Smooth muscle cell (in vitro differentiated cells): ENCODE data around the gene UBE3A. TPM values are rescaled to one million over a fixed set of nuclear protein-coding genes. Genes with fewer than 3 reads are reported as not detected.

ENCODE experiments used
- DNase-seq: peaks from one replicate; lab custom pipeline; 2025; ENCODE audit not compliant: unreplicated experiment; lab: John Stamatoyannopoulos, UW
- H2AFZ ChIP-seq: fragments of 200-600 bp; sonication (generic); 2 replicates; pipeline ENCODE4 v1.6.0; 2016; ENCODE audit warnings: antibody characterized with exemption, low read depth, mild to moderate bottlenecking
- H3F3A ChIP-seq: fragments of 200-600 bp; sonication (generic); 2 replicates; pipeline ENCODE4 v1.6.0; 2017; ENCODE audit warnings: antibody characterized with exemption, low read depth
- H3K27ac ChIP-seq: fragments of 200-600 bp; sonication (generic); 2 replicates; pipeline ENCODE4 v1.5.1; 2016; ENCODE audit warnings: low read depth, mild to moderate bottlenecking
- H3K27me3 ChIP-seq: fragments of 200-600 bp; sonication (generic); 2 replicates; pipeline ENCODE4 v1.6.1; 2016; ENCODE audit warnings: low read depth, mild to moderate bottlenecking
- H3K36me3 ChIP-seq: fragments of 200-600 bp; sonication (generic); 2 replicates; pipeline ENCODE4 v1.5.1; 2016; ENCODE audit warnings: low read depth
- H3K4me1 ChIP-seq: fragments of 200-600 bp; sonication (generic); 2 replicates; pipeline ENCODE4 v1.5.1; 2016; ENCODE audit warnings: low read depth
- H3K4me2 ChIP-seq: fragments of 200-600 bp; sonication (generic); 2 replicates; pipeline ENCODE4 v1.6.0; 2016; ENCODE audit warnings: mild to moderate bottlenecking
- H3K4me3 ChIP-seq: fragments of 200-600 bp; sonication (generic); 2 replicates; pipeline ENCODE4 v1.5.1; 2016; ENCODE audit warnings: mild to moderate bottlenecking
- H3K79me2 ChIP-seq: fragments of 200-600 bp; sonication (generic); 2 replicates; pipeline ENCODE4 v1.6.0; 2016; ENCODE audit warnings: low read depth, mild to moderate bottlenecking
- H3K9ac ChIP-seq: fragments of 200-600 bp; sonication (generic); 2 replicates; pipeline ENCODE4 v1.6.0; 2016; ENCODE audit warnings: low read depth
- H3K9me3 ChIP-seq: fragments of 200-600 bp; sonication (generic); replicated peaks from 2 replicates; pipeline ENCODE4 v1.5.1; 2016; ENCODE audit warnings: low read depth
- H4K20me1 ChIP-seq: fragments of 200-600 bp; sonication (generic); 2 replicates; pipeline ENCODE4 v1.6.0; 2016; ENCODE audit warnings: low read depth
- WGBS: methylation state at CpG from one replicate; pipeline ENCODE4 v1.1.7; 2016; ENCODE audit warnings: low lambda C conversion rate; 5-methylcytosine and 5-hydroxymethylcytosine counted together
- polyA plus RNA-seq: library from polyadenylated mRNA; unstranded; fragments of >200 nt; fragmentation: Nextera tagmentation; extraction: Ambion mirVana; gene quantifications from 2 replicates; pipeline ENCODE4 v1.2.1, GENCODE V29; 2016
- total RNA-seq: library from RNA; depleted of rRNA; stranded (reverse); fragments of >200 nt; gene quantifications from 2 replicates; pipeline ENCODE4 v1.2.3, GENCODE V29; 2014
- TF ChIP-seq, protein P1 (sequence below): fragments of 200-600 bp; sonication (generic); IDR thresholded peaks from 2 replicates; pipeline ENCODE4 v1.5.1; 2017; ENCODE audit warnings: borderline replicate concordance, mild to moderate bottlenecking, antibody characterized with exemption; ENCODE audit not compliant: insufficient read depth, poor library complexity, severe bottlenecking

UBE3A gene
- total and polyA plus RNA-seq, 2 experiments from 2014 or later, result 66.6 to 93.9 TPM

GRCh38 chr15:25368850-25369249, 70.0 kb downstream of the UBE3A start:
- no peaks in the 10 kb centered on the region for H3K4me1 ChIP-seq
- DNase-seq, result no peak
- no peak overlapping the region for H3K4me3 ChIP-seq
- H3K9me3 ChIP-seq, result no peaks in the 10 kb centered on the region
- H2AFZ ChIP-seq, result no peak overlapping the region
- TF ChIP-seq, protein P1, sequence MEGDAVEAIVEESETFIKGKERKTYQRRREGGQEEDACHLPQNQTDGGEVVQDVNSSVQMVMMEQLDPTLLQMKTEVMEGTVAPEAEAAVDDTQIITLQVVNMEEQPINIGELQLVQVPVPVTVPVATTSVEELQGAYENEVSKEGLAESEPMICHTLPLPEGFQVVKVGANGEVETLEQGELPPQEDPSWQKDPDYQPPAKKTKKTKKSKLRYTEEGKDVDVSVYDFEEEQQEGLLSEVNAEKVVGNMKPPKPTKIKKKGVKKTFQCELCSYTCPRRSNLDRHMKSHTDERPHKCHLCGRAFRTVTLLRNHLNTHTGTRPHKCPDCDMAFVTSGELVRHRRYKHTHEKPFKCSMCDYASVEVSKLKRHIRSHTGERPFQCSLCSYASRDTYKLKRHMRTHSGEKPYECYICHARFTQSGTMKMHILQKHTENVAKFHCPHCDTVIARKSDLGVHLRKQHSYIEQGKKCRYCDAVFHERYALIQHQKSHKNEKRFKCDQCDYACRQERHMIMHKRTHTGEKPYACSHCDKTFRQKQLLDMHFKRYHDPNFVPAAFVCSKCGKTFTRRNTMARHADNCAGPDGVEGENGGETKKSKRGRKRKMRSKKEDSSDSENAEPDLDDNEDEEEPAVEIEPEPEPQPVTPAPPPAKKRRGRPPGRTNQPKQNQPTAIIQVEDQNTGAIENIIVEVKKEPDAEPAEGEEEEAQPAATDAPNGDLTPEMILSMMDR, result no peak
- 96% methylated on average over 1 of the region's 1 CpG for WGBS
- peaks cover 8% of the 10 kb centered on the region for H4K20me1 ChIP-seq
- H3K27ac ChIP-seq, result peak overlapping the region; percentile 11
- H3K36me3 ChIP-seq, result peaks cover 10% of the 10 kb centered on the region
- H3K4me2 ChIP-seq, result no peak overlapping the region
- no peaks in the 10 kb centered on the region for H3K27me3 ChIP-seq
- no peaks in the 10 kb centered on the region for H3F3A ChIP-seq
- H3K79me2 ChIP-seq, result peaks cover 63% of the 10 kb centered on the region
- no peak overlapping the region for H3K9ac ChIP-seq

- Histone ChIP-seq H3K36me3 (peaks cover 7% of the 10 kb centered on the region), H3K27me3 (no peaks in the 10 kb centered on the region), H2AFZ (no peak overlapping the region), H3K4me2 (no peak overlapping the region), H3K4me1 (no peaks in the 10 kb centered on the region), H3K9ac (no peak overlapping the region), H3K79me2 (peaks cover 77% of the 10 kb centered on the region), H3F3A (no peaks in the 10 kb centered on the region), H3K4me3 (no peak overlapping the region), H3K9me3 (no peaks in the 10 kb centered on the region), H4K20me1 (peaks cover 11% of the 10 kb centered on the region), H3K27ac (no peak overlapping the region)
- no peak for DNase-seq
- WGBS, result 100% methylated on average over 1 of the region's 1 CpG
- TF ChIP-seq, protein P1, result no peak
Observed at GRCh38 chr15:25366058-25366457, 72.8 kb downstream of the UBE3A start.

GRCh38 chr15:25362545-25362944, 76.3 kb downstream of the UBE3A start:
- WGBS, result 100% methylated on average over 1 of the region's 1 CpG
- Histone ChIP-seq H3K4me2 (no peak overlapping the region), H3K27me3 (no peaks in the 10 kb centered on the region), H3K9ac (no peak overlapping the region), H3K4me3 (no peak overlapping the region), H3F3A (no peaks in the 10 kb centered on the region), H3K79me2 (peaks cover 54% of the 10 kb centered on the region), H3K4me1 (no peaks in the 10 kb centered on the region), H3K27ac (no peak overlapping the region), H2AFZ (no peak overlapping the region), H3K9me3 (no peaks in the 10 kb centered on the region), H4K20me1 (peaks cover 8% of the 10 kb centered on the region), H3K36me3 (peaks cover 20% of the 10 kb centered on the region)
- no peak for DNase-seq
- TF ChIP-seq, protein P1, result no peak

- Histone ChIP-seq H3F3A (no peaks in the 10 kb centered on the region), H3K79me2 (peaks cover 50% of the 10 kb centered on the region), H3K27ac (no peak overlapping the region), H3K36me3 (peaks cover 9% of the 10 kb centered on the region), H3K27me3 (no peaks in the 10 kb centered on the region), H3K4me1 (peaks cover 3% of the 10 kb centered on the region), H3K9ac (no peak overlapping the region), H3K4me2 (no peak overlapping the region), H4K20me1 (peaks cover 20% of the 10 kb centered on the region), H3K9me3 (no peaks in the 10 kb centered on the region), H2AFZ (no peak overlapping the region), H3K4me3 (no peak overlapping the region)
- DNase-seq, result no peak
- TF ChIP-seq, protein P1, result no peak
- WGBS, result 97% methylated on average over 2 of the region's 2 CpGs
Observed at GRCh38 chr15:25347707-25348106, 91.1 kb downstream of the UBE3A start.
